CD4-positive, alpha-beta T cell treated with Interleukin-17A for 4 hours (primary cell): Measurements from ENCODE around the gene BCL10.

Source experiments
- DNase-seq: peaks from one replicate; pipeline ENCODE4 v3.0.0-alpha.2; 2020; ENCODE audit warnings: mixed read lengths

The BCL10 gene

GRCh38 chr1:85219853-85220610 is 56.4 kb downstream of the BCL10 start:
- no peak for DNase-seq

- DNase-seq, result no peak
Observed at GRCh38 chr1:85216697-85217096, 59.7 kb downstream of the BCL10 start.
